HG03097 (cell line): ENCODE results near the gene UGT1A10.
"Not testable (repeated sequence)": the region's sequence is repeated elsewhere in the genome, so short reads cannot be mapped to it uniquely, and the experiment has no call there.

Experiments
- ATAC-seq: cut with Tn5 transposase; IDR thresholded peaks from one replicate; pipeline ENCODE4 v1.9.1; 2021; ENCODE audit not compliant: unreplicated experiment, low FRiP score

The UGT1A10 gene

DNA sequence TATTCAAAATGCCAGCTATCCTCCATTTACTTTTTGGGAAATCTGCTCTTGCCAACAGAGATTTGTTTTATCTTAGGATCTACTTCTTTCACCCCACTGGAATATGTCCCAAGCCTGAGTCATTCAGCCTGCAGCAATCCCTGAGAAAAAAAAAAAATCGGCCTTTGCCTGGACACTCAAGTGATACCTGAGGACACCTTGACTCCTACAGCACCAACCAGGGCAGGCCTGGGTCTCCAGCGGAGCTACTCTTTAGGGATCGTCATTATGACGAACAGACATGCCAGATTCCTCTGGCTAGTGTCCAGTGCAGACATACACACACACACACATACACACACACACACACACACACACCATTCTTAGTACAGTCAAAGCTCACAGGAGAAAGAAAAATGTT is 54.2 kb downstream of the UGT1A10 start:
- ATAC-seq: no peak

DNA sequence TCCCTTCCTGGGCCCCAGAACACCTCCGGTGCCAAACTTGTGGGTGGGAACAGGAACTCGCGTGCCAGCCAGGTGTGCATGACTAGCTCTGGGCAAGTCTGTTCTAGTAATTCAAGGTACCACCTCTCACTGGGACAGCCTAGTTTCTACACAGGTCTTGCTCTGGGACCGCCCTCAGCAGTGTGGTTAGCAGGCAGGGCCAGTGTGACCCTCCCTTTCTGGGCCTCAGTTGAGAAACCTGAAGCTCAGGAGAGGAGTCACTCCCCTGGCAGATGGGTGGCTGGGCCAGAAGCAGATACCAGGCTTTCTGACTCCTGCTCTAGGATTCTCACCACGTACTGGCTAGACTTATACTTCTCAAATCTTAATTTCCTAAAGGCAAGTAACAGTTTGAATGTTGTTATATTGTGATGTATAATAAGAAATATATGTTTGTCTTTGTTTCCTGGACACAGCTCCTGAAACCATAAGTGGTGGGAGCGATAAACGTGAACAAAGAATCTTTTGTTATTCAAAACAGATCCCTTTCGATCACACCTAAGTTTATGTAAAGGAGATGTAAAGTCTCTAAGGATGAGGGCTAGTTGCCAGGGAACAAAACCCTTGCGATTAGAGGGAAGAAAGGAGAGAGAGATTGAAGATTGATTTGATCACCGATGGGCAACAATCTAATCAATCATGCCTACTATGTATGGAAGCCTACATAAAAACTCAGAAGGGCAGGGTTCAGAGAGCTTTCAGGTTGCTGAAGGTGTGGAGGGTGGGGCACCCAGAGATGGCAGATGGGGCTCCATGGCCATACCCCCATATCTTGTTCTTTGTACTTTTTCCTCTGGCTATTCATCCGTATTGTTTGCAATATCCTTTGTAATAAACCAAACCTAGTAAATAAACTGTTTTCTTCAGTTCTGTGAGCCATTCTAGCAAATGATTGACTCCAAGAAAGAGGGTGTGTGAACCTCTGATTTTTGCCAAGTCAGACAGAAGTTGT is 55.5 kb downstream of the UGT1A10 start:
- ATAC-seq: no peak

DNA sequence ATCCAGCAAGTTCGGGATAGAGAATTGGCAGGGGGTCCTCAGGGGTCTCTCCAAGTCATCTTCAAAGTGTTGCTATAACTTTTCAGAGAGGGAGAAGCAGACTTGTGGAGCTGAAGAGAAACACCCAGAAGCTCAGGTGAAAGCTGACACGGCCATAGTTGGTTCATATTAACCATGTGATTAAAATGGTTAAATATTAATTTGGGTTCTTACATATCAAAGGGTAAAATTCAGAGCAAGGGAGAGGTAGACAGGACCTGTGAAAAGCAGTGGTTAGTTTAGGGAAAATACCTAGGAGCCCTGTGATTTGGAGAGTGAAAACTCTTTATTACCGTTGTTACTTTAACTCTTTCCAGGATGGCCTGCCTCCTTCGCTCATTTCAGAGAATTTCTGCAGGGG is 56.4 kb downstream of the UGT1A10 start, which contains the start of gene UGT1A6:
TSS of gene UGT1A6 (plus strand) at position 243 of the 400 bp plus-strand sequence. CDS start at position 358, 115 bp downstream.
- ATAC-seq: no peak

DNA sequence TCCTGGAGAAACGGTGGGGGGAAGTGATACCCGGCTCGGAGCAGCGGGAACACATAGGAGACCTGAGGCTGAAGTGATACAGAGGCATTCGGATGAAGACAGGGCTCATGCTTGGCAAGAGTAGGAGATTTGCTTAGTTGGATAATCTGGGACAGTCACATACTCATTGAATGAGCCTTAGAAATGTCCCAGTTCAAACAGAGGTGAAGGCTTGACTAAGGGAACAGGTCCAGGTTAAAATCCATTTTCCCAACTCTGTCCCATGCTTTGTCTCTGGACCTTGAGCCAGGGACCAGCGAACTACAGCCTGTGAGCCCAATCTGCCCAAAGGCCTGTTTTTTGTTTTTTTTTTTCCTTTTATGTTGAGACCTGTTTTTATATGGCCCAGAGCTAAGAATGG is 57.7 kb downstream of the UGT1A10 start:
- ATAC-seq: no peak

DNA sequence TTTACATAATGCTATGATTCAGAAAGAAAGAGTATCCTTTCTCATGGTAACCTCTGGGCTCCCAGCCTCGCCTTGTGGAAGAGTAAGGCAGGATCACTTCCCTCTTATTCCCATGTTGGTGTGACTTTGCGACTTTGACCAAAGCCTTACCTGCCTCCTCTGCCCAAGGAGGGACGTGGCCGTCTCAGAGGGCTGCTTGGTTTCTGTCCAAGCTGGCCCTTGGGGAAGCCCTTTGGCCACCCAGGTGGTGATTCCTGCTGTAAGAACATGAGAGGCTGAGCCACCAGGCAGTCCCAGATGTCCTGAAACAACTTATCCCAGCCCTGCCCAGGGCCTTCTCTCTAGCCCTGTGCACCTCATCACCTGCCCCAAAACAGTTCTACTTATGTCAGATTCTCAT is 62.5 kb downstream of the UGT1A10 start:
- no peak for ATAC-seq

DNA sequence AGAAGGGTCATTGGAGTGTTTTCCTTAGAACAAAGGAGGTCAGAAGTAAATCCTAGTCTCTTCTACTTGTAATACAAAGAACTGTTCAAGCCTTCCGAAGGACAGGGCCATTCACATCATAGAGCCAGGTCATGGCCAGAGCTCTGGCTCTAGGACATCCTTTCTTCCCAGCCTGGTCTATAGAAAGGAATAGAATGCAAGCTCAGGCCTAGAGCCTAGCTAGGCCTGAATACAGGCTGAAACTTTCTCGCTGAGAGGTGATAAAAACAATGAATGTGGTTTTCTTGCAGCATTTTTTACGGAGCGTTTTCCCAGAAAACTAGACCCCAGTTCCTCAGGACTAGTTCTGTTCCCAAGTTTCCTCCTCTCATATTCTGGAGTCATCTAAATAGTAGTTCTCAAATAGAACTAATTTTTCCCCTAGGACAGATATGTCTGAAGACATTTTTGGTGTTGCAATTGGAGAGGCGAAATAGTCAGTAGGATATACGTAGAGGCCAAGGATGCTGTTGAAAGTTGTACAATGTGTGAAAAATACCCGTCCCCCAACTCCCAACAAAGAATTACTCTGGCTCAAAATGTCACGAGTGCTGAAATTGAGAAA is 63.3 kb downstream of the UGT1A10 start:
- no peak for ATAC-seq

DNA sequence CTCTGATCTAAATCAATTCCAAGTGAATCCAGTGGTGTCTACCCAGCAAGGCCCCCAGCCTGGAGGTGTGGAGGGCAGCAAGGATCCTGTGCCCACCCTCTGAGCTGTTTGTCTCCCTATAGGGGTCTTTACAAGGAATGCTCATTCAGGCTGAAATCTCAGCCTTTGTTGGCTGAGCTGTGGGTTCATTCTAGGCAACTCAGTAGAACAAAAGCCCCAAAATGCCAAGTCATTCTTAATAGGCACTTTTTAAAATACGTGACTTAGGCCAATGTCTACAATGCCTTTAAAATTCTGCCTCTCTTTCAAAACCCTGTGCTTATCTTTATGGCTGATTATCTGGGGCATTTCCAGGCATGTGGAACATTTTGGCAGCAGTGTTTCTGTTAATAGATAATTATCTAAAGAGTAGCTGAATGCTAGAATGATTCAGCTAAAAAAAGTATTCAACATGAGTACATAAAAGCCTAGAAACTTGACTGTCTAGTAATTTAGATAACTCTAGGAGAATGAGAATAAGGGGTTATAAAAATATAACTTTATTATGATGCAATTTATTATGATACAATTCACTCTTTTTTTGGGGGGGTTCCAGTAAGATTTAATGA is 63.9 kb downstream of the UGT1A10 start:
- ATAC-seq: no peak

DNA sequence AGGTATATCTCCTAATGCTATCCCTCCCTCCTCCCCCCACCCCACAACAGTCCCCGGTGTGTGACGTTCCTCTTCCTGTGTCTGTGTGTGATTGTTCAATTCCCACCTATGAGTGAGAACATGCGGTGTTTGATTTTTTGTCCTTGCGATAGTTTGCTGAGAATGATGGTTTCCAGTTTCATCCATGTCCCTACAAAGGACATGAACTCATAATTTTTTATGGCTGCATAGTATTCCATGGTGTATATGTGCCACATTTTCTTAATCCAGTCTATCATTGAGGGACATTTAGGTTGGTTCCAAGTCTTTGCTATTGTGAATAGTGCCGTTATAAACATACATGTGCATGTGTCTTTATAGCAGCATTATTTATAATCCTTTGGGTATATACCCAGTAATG is 64.6 kb downstream of the UGT1A10 start:
- not testable (repeated sequence) for ATAC-seq

DNA sequence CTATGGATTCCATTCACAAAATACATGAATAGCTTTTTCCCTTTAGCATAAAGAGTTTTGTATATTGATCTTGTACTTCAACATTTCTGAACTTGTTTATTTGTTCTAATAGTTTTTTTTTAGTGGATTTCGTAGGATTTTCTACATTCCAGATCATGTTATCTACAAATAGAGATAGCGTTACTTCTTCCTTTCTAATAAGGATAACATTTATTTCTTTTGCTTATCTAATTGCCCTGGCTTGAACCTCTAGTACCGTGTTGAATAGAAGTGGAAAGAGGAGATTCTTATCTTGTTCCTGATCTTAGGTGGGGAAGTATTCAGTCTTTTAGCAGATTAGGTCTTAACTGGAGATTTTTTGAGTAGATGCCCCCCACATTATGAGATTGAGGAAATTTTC is 66.0 kb downstream of the UGT1A10 start:
- ATAC-seq: no peak

DNA sequence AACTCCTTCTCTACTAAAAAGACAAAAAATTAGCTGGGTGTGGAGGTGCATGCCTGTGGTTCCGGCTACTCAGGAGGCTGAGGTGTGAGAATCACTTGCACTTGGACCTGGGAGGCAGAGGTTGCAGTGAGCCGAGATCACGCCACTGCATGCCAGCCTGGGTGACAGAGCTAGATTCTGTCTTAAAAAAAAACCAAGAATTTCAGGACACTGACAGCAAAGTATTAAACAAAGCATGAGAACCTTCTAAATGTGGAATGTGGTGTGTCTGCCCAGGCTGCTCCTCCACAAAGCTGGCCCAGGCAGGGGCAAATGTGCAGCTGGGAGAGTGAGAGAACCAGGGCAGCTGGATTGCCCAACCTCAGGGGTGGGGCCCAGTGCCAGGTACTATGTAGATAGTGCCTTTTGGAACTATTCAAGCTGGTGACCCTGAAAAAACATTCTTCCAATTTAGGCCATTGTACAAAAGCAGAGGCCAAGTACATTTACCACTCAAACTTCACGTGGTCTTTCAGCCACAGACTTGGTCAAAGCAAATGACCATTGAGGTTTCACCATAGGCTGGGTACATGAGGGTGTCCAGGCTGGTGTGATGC is 69.8 kb downstream of the UGT1A10 start:
- no peak for ATAC-seq

DNA sequence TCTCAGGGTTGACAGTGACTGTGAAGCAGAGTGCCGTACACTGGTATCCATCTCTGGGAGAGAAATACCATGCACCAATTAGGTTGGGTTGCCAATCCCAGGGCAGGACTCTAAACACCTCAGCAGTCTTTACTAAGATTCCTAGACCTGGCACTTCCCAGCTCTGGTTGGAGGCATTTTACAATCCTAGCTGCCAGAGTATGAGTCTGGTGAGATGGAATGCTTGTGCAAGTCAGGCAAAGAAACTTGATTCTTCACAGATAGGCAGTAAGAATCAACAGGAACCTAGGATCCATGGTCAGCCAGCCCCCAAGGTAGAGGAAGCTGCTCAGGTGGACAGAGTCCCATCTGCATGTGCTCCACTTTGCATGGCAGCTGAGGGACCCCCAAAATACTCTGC is 70.5 kb downstream of the UGT1A10 start:
- no peak for ATAC-seq

DNA sequence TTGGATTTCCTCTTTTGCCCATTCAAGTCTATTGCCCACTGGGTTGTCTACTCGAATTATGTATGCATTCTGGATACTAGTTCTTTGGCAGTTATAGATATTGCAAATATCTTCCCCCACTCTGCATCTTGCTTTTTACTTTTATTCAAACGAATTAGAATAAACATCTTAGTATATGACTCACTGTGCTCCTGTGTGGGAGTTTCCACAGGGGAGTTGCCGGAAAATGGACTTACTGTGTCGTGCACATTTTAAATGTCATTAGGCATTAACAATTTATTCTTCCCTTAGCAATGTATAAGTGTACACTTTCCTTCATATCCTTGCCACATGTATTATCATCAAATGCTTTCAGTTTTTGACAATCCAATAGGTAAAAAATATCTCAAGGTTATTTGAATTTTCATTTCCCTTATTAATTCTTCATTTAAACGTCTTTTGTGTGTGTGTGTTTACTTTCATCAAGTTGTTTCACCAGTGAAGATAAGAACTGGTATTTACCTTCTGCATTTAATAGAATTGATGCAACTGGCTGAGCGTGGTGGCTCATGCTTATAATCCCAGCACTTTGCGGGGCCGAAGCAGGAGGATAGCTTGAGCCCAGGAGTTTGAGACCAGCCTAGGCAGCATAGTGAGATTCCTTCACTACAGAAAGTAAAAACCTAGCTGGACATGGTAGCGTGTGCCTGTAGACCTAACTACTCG is 71.8 kb downstream of the UGT1A10 start:
- ATAC-seq: no peak

DNA sequence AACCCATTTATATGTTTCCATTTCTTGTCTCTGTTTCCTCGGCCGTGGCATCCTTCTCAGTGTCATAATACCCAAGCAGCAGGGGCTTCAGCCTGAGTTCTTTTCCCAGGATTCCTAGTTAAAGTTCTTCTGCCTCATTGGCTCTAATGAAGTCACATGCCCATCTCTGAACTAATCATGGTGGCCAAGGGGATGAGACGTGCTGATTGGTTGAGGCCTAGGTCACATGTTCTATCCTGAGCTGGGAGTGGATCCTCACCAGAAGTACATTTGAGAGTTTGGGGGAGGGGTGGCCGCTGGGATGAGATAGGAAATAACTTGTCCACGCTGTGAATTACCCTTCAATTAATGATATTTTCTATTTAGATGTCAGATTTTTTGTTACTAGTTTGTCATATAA is 72.7 kb downstream of the UGT1A10 start:
- ATAC-seq: no peak

DNA sequence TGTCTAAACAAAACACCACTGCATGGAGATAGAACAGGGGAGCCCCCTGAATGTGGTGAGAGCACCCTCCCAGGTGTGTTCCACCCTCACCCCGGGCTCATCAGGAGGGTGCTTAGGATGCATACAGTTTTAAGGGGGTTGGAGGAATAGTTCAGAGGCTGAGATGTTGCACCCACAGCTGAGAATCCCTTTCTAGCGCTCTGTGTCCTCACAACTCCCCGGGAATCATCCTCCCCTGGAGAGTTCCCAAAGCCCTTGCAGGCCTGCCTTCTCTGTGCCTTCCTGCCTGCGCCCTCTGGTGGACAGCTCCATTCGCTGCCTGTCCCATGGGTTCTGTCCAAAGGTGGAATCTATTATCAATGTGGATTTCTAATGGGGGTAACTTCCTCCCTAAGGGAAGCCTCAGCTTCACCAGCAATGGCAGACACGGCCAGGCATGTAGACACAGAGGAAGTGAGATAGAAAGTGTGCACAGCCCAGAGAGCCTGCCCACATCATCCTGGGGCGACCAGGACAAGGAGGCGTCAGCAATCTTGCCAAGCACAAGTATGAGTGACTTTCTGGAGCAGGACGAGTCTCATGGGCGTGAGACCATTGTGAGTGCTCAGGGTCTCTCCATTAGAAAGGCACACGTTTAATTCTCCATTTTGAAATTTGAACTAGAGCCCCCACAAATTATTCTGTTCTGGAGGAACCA is 75.2 kb downstream of the UGT1A10 start:
- no peak for ATAC-seq

DNA sequence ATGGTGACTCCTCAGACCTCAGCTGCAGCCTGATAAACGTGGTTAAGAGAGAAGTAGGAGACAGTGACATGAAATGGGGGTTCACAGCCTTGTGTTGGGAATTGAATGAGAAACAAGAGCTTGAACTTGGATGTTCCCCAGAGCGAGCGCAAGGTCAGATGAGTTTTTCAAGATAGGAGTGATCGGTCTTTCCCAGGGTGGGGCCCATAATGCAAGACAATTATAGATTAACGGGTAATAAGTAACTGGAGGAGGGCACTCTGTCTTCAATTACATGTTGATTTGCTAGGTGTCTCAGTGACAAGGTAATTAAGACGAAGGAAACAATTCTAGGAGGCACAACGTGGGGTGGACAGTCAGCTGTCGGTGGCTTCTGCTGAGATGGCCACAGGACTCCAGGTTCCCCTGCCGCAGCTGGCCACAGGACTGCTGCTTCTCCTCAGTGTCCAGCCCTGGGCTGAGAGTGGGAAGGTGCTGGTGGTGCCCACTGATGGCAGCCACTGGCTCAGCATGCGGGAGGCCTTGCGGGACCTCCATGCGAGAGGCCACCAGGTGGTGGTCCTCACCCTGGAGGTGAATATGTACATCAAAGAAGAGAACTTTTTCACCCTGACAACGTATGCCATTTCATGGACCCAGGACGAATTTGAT is 76.5 kb downstream of the UGT1A10 start, which contains the start of gene UGT1A5:
TSS of gene UGT1A5 (plus strand) at position 297 of the 651 bp plus-strand sequence. CDS start at position 382, 85 bp downstream.
- ATAC-seq: no peak

DNA sequence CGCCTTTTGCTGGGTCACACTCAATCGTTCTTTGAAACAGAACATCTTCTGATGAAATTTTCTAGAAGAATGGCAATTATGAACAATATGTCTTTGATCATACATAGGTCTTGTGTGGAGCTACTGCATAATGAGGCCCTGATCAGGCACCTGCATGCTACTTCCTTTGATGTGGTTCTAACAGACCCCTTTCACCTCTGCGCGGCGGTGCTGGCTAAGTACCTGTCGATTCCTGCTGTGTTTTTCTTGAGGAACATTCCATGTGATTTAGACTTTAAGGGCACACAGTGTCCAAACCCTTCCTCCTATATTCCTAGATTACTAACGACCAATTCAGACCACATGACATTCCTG is 77.0 kb downstream of the UGT1A10 start:
- no peak for ATAC-seq

DNA sequence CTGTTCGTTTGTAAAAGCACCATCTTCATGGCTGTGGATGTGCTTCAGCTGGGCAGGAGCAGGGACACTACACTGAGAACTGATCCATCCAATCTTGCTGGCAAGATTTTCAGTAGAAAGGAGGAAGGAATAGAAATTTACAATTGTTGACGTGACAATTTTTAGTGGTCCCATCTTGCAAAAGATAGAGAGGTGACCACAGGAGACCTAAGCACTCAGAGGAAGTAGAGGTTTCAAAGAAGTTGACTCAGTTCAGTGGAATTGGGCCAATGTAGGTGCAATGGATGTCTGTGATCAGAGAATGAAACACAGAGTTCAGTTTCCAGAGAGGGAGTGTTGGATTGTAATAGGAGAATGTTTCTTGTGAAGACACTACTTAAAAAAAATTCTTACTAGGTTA is 77.9 kb downstream of the UGT1A10 start:
- ATAC-seq: no peak

DNA sequence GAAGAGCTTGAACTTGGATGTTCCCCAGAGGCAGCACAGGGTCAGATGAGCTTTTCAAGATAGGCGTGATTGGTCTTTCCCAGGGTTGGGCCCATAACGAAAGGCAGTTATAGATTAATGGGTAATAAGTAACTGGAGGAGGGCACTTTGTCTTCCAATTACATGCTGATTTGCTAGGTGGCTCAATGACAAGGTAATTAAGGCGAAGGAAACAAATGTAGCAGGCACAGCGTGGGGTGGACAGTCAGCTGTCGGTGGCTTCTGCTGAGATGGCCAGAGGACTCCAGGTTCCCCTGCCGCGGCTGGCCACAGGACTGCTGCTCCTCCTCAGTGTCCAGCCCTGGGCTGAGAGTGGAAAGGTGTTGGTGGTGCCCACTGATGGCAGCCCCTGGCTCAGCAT is 82.3 kb downstream of the UGT1A10 start, which contains the start of gene UGT1A4:
TSS of gene UGT1A4 (plus strand) at position 185 of the 400 bp plus-strand sequence. CDS start at position 270, 85 bp downstream.
- ATAC-seq: no peak

DNA sequence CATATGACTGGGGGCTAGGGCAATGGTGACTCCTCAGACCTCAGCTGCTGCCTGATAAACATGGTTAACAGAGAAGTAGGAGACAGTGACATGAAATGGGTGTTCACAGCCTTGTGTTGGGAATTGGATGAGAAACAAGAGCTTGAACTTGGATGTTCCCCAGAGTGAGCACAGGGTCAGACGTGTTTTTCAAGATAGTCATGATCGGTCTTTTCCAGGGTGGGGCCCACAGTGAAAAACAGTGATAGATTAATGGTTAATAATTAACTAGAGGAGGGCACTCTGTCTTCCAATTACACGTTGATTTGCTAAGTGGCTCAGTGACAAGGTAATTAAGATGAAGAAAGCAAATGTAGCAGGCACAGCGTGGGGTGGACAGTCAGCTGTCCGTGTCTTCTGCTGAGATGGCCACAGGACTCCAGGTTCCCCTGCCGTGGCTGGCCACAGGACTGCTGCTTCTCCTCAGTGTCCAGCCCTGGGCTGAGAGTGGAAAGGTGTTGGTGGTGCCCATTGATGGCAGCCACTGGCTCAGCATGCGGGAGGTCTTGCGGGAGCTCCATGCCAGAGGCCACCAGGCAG is 92.6 kb downstream of the UGT1A10 start, which contains the start of gene UGT1A3:
TSS of gene UGT1A3 (plus strand) at position 320 of the 579 bp plus-strand sequence. CDS start at position 405, 85 bp downstream.
- no peak for ATAC-seq
